Right hindlimb (tissue), 1 donor: ENCODE measurements around the gene P2RX6.

Experiments used
- DNase-seq: peaks from one replicate; pipeline ENCODE4 v3.0.0-alpha.2; 2018

The P2RX6 gene

GRCh38 chr22:20980523-20980922 lies 34.4 kb upstream of the P2RX6 start:
- no peak for DNase-seq

DNA sequence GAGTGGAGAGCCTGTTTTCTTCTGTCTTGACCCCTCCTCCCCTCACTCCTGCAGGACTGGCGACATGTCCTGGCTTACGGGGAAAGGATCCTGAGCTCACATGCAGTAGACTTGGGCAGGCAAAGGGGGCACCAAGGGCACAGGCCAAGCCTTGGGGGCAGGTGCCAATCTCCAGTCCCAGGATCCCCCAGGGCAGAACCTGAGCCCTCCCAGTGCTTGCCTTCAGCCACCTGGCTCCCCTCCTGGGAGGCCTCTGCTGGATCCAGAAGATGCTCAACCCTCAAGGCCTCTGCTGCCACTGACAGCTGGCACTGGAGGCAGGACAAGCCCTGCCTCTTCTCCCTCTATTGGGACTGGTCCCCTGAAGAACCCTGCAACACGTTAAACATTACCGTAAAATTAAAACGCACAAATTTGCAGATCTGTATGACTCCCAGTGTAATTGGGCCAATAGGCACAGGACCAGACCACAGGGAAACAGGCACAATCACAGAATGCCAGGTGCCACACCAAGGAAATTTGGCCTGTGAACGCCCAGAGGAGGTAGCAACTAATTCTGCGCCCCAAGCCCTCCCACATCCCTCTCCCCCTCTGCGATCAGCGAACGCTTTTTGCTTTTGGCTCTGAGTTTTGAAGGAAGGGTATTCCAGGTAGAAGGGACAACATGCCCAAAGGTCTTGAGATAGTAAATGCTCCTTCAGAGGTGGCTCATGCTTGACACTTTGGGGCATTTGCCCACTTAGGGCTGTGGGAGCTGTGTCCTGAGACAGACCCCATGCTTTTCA lies 33.8 kb upstream of the P2RX6 start:
- no peak for DNase-seq

DNA sequence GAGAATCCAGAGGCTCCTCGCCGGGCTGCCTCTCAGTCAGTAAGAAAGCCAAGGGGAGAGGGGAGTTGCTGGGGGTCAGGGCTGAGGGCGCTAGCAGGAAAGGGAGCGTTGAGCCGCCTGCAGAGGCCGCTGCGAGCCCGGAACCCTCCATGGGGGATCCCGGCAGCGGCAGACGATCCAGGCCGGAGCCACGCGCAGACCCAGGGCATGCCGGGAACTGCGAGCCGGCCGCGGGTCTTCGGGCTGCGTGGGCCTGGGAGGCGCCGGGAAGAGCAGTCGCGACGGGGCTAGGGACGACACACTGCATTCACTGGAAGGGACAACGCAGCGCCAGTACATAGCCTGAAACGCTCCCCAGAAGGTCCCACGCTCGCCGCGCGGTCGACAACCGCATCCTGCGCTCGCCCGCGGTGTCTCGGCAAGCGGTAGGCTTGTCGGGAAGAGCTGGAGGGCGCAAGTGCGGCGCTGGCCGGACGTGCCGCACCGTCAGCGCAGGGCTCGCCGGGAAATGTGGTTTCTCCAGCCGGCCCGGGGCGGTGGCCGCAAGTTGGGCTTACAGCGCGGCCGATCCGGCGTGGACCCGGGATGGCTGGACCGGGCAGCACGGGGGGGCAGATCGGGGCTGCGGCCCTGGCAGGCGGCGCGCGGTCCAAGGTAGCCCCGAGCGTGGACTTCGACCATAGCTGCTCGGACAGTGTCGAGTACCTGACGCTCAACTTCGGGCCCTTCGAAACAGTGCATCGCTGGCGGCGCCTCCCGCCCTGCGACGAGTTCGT lies 33.0 kb upstream of the P2RX6 start, which contains the start of gene LZTR1:
Gene LZTR1 (plus strand): TSS at position 511 of the 776 bp plus-strand sequence. CDS start 75 bp downstream, at position 586.
- DNase-seq, result peak; percentile 90

- DNase-seq, result no peak
Measured at GRCh38 chr22:20982563-20982882, 32.4 kb upstream of the P2RX6 start.

DNA sequence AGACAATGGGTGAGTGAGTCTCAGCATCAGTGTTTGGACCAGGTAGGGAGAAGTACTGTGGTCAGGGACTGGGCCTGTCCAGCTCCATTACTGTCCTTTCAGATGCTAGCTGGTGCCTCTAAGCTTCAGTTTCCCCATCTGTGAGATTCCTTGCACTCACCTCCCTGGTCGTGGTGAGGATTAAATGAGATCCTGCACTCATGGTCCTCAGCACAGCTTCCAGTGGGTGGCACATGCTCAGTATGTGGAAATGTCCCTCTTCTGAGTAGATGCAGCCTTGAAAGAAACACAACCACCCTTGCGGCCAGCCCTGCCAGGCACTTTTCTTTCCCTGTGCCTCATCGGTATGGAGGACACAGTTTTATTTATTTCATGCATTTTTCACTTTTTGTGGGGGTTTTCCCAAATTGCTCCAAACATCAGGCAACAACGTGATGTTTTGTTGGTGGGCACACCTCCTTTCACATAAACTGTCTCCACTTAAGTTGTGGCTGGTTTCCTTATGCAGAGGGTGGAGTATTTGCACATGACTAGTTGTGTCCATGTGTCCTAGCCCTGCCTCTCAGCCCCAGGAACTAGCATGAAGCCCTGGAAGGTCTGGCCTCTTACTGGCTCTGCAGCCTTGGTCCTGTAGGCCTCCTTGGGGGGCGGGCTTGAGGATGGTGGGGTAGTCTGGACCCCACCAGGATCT lies 31.7 kb upstream of the P2RX6 start:
- no peak for DNase-seq

DNA sequence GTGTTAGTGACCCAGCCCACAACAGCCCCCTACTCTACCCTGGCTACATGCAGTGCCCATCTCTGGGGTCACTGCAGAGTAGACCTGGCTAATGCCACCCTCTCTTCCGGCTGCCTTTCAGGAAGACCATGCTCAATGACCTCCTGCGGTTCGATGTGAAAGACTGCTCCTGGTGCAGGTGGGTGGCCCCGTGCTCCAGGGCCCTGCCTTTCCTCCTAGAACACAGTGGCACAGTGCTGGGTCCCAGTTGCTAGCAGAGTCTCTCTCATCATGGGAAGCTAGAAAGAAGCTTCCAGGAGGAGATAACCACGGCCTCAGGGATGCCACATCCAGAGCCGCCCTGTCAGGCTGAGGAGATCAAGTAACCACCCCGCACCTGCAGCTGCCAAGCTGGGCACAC lies 29.2 kb upstream of the P2RX6 start:
- DNase-seq, result no peak

- no peak for DNase-seq
Measured at GRCh38 chr22:20986365-20986764, 28.6 kb upstream of the P2RX6 start.

GRCh38 chr22:20987375-20987774 lies 27.6 kb upstream of the P2RX6 start:
- DNase-seq, result no peak

DNA sequence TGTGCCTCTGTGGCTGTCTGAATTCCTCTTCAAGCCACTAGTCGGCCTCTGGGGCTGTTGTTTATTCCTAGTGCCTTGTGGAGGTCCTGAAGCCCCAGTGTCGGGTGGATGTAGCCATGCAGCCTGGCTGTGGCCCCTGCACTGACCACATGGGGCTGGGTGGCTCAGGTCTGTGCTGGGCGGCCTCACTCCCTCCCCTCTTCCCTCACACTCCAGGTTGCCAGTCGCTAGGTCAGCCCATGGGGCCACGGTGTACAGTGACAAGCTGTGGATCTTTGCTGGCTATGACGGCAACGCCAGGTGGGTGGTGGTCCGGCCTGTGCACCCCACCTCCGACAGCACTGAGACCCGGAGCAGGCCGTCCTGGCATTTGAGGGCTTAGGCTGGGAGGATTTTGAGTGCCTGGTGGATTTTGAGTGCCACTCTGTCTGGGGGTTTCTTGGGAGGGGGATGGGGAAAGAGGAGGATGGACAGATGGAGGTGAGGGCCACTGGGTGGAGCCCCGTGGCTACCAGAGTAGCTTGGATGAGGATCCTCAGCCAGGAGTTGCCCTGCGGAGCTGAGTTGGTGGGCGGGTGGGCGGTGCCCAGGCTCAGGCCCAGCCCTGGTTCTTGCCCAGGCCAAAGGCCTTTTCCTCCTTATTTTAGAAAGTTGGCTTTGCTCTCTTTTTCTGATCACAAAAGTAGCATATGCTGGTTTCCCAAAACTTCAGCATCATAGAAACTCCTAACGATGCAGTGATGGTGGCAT lies 26.2 kb upstream of the P2RX6 start:
- no peak for DNase-seq

DNA sequence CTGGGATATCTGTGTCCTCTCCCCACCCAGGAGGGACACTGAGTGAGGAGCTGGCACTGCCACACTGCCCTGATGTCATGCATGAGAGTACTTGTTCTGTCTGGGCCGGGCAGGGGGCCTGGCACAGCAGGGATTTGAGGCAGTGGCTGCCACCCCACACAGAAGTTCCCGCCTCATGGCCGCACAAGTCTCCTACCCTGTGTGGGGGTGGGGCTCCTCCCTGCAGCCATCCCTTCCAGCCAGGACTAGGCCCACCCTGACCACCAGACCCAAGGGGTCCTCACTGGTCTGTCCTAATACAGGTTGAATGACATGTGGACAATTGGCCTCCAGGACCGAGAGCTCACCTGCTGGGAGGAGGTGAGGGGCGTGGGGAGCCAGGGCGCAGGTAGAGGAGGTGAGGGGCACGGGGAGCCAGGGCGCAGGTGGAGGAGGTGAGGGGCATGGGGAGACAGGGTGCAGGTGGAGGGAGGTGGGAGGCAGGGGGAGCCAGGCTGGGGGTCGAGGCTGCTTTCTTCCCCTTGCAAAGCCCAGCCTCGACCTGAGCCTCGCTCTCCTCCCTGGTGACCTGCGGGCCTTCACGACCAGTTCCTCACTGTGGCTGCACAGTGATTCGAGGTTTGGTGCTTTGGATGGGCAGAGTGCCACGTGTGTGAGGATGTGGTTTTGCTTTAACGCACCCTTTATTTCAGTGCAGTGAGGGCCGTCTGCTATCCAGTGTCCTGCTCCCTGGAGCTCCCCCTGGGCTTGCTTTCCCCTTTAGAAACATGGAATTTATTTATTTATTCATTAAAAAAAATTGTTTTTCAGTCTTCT lies 25.4 kb upstream of the P2RX6 start:
- DNase-seq, result no peak

DNA sequence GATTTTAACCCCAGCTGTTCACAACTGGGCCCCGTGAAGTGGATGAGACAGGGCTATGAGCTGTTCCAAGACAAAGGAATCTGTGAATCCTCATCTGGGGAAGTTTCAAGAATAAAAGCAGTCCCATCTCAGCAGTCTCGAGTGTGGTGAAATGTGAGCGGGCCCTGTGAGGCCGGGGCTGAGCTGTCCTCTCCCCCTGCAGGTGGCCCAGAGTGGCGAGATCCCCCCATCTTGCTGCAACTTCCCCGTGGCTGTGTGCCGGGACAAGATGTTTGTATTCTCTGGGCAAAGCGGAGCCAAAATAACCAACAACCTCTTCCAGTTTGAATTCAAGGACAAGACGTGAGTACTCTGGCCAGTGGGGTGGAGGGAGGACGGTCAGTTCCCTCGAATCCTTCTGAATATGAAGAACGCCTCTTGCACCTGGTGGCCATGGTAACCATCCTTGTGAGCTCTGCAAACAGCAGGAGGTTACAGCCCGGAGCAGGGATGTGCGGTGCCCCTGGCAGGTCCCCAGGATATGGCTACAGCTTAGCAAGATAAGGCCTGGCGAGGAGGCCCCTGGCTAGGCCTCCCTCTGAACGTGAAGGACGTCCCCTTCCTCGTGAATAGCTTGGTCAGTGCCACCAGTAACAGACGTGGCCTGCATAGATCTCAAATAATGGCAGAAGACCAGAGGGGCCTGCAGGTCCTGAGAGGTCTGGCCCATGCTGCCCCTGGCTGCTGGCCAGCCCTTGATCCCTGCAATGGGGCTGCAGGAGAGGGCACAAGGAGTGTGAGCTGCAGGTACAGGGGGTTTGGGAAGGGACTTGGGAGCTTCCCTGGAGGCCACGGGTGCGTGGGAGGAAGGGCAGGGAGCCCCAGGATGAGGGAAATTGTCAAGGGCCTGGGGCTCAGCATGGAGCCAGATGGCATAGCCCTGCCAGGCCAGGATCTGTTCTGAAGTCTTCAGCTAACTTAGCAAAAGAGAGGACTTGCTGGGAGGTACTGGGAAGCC lies 24.5 kb upstream of the P2RX6 start:
- no peak for DNase-seq

- DNase-seq, result no peak
Measured at GRCh38 chr22:20991252-20992055, 23.5 kb upstream of the P2RX6 start.

GRCh38 chr22:20992056-20992442 lies 22.9 kb upstream of the P2RX6 start:
- DNase-seq, result no peak

GRCh38 chr22:20992456-20993303 lies 22.3 kb upstream of the P2RX6 start:
- DNase-seq, result no peak

GRCh38 chr22:20993304-20994127 lies 21.4 kb upstream of the P2RX6 start:
- DNase-seq, result no peak

GRCh38 chr22:20994128-20994901 lies 20.6 kb upstream of the P2RX6 start:
- no peak for DNase-seq

GRCh38 chr22:20994902-20995241 lies 20.1 kb upstream of the P2RX6 start:
- no peak for DNase-seq
